Measurements from ENCODE around the gene LRG1.
A peak's percentile ranks its signal among the peaks of the same experiment; 100 is the strongest.

LRG1 gene

GRCh38 chr19:4580021-4580901, 40.4 kb upstream of the LRG1 start:
- in situ Hi-C loops (cut with MboI; ENCODE audit: low sequenced_read_pairs, unreplicated experiment), result no loop called here
- no peak for TF ChIP-seq CTCF (IDR thresholded peaks at IDR 0.05; ENCODE audit: borderline replicate concordance, control extremely low read depth, extremely low read depth, insufficient read depth, missing control alignments)
- DNase-seq (ENCODE audit: low spot score), result no peak

DNA sequence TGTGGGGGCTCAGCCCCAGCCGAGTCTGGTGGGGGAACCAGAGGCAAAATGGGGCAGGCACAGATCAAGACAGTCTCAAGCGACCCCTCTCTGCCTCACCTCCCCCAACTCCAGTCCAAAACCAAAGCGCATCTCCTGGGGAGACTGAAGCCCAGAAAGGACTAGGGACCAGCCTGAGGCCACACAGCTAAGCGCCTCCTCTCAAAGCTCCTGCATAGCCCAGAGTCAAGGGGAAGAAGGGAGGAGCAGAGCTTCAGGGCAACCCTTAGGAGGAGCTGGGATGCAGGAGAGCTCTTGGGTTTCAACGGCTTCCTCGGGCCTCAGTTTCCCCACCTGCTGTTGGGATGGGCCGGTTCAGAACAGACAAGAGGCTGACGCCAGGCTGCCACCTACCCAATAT, 39.6 kb upstream of the LRG1 start:
- in situ Hi-C loops (cut with MboI; ENCODE audit: low sequenced_read_pairs, unreplicated experiment), result loop anchor here (10.0 kb wide), 1 partner anchor 55 kb away; the partner anchor contains the start of gene TNFAIP8L1
- no peak for DNase-seq (ENCODE audit: low spot score)
- no peak for TF ChIP-seq CTCF (IDR thresholded peaks at IDR 0.05; ENCODE audit: borderline replicate concordance, control extremely low read depth, extremely low read depth, insufficient read depth, missing control alignments)

DNA sequence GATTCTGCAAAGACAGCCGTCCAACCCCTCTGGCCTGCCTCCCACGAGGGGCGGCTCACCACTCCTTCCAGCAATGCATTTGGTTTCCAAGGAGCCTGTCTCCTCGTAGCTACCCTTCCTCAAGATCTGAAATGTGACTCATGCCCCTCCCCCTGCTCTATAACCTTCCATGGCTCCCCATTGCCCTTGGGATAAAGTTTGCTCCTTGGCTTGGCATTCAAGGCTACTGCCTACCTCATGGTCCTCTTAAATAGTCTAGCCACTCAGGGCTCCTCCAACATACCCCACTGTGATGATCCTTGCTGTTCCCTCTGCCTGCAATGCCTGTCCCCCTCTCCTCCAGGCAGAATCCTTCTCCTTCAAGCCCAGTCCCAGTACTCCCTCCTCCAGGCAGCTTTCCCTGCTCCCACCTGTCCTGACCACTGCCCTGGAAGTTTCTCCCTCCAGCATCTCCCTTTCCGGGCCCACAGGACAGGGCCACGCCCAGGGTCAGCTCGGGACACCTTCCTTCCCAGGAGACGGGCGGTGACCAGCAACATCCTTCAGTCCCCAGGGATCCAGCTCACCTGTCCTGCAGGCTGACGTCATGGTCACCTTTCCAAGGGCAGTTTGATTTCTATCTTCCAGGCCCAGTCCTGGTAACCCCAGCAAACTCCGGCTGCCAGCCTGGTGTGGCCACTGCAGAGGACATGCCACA, 38.9 kb upstream of the LRG1 start:
- no peak for TF ChIP-seq CTCF (IDR thresholded peaks at IDR 0.05; ENCODE audit: borderline replicate concordance, control extremely low read depth, extremely low read depth, insufficient read depth, missing control alignments)
- in situ Hi-C loops (cut with MboI; ENCODE audit: low sequenced_read_pairs, unreplicated experiment), result loop anchor here (10.0 kb wide), 1 partner anchor 56 kb away; the partner anchor contains the start of gene TNFAIP8L1
- no peak for DNase-seq (ENCODE audit: low spot score)

GRCh38 chr19:4577020-4577782, 37.4 kb upstream of the LRG1 start:
- DNase-seq (ENCODE audit: low spot score), result no peak
- in situ Hi-C loops (cut with MboI; ENCODE audit: low sequenced_read_pairs, unreplicated experiment), result loop anchor here (10.0 kb wide), 1 partner anchor 58 kb away; the partner anchor contains the start of gene TNFAIP8L1

DNA sequence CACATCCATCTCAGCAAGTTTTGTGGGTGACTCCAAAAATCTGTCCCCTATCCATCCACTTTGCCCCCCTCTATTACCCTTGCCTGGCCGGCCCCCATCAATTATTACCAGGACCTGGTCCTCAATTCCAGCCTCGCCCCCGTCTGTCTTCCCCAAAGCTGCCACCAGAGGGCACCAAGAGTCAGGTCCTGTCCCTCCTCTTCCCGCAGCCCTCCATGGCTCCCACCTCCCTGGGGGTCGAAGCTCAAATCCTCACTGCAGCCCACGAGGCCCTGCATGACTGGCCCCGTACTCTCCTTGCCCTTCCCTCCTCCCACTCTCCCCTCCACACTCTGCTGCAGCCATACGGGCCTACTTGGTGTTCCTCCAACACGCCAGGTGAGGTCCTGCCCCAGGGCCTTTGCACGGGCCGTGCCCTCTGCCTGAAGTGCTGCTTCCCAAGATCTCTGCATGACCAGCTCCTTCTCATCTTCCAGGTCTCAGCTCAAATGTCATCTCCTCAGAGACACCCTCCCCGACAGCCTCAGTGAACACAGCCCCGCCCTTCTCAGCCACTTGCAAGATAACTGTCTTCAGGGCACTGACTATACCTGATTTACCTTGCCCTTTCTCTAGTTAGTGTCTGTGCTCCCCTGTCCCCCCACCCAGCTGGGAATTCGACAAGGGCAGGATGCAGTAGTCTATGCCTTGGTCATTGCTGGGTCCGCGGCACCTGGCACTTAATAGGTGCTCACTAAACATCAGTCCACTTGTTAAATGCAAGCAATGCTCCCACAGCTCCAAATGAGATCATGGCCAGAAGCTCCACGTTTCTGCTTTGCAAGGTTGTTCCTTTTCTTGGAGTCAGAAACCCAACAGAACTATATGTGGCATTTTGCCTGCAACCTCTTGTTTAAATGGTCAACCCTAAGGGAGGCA, 36.4 kb upstream of the LRG1 start:
- peak; percentile 85 for DNase-seq (ENCODE audit: low spot score)
- in situ Hi-C loops (cut with MboI; ENCODE audit: low sequenced_read_pairs, unreplicated experiment), result loop anchor here (10.0 kb wide), 1 partner anchor 59 kb away; the partner anchor contains the start of gene TNFAIP8L1
- peak; percentile 44 for TF ChIP-seq CTCF (IDR thresholded peaks at IDR 0.05; ENCODE audit: borderline replicate concordance, control extremely low read depth, extremely low read depth, insufficient read depth, missing control alignments)

More at GRCh38 chr19:4577020-4577782, 37.4 kb upstream of the LRG1 start:
- TF ChIP-seq CTCF (IDR thresholded peaks at IDR 0.05; ENCODE audit: borderline replicate concordance, control extremely low read depth, extremely low read depth, insufficient read depth, missing control alignments), result no peak

Measured in GM13976 (cell line).